VCaP (cell line): ENCODE data around the gene SLIT1.

Source experiments
- H3K27ac ChIP-seq: fragments of 450-650 bp; 2 replicates; pipeline ENCODE4 v1.5.1; 2017
- CTCF ChIP-seq: fragments of 450-650 bp; conservative IDR thresholded peaks from 2 replicates; pipeline ENCODE4 v1.5.1; 2017; ENCODE audit warnings: mild to moderate bottlenecking, moderate library complexity

The SLIT1 gene

GRCh38 chr10:97109547-97109946 lies 76.2 kb downstream of the SLIT1 start:
- H3K27ac ChIP-seq: peak overlapping the region; percentile 82
- TF ChIP-seq CTCF: no peak

- no peak for TF ChIP-seq CTCF
- no peak overlapping the region for H3K27ac ChIP-seq
Measured at GRCh38 chr10:97107551-97107950, 78.2 kb downstream of the SLIT1 start.

GRCh38 chr10:97106207-97106606 lies 79.6 kb downstream of the SLIT1 start:
- no peak for TF ChIP-seq CTCF
- H3K27ac ChIP-seq: no peak overlapping the region

GRCh38 chr10:97105303-97105702 lies 80.5 kb downstream of the SLIT1 start:
- no peak overlapping the region for H3K27ac ChIP-seq
- no peak for TF ChIP-seq CTCF

GRCh38 chr10:97103316-97104080 lies 82.3 kb downstream of the SLIT1 start:
- no peak overlapping the region for H3K27ac ChIP-seq
- TF ChIP-seq CTCF: no peak

- no peak for TF ChIP-seq CTCF
- H3K27ac ChIP-seq: no peak overlapping the region
Measured at GRCh38 chr10:97102441-97102840, 83.3 kb downstream of the SLIT1 start.

GRCh38 chr10:97101166-97101940 lies 84.4 kb downstream of the SLIT1 start:
- no peak for TF ChIP-seq CTCF
- no peak overlapping the region for H3K27ac ChIP-seq
